Activated T-cell treated with anti-CD3 and anti-CD28 coated beads, Interleukin-2, amount 50 U/mL, for 4 hours (primary cell): ENCODE data around the gene ARHGAP25. TPM values are rescaled to one million over a fixed set of nuclear protein-coding genes. Genes with fewer than 3 reads are reported as not detected.

Experiments used
- ATAC-seq, 2 donors: fragments of 200-7000 bp; cut with Tn5 transposase; one replicate each; pipeline ENCODE4 v1.10.0; 2021
- DNase-seq: peaks from one replicate; pipeline ENCODE4 v3.0.0-alpha.2; 2020
- H3K27me3 Mint-ChIP-seq: one replicate; pipeline ENCODE4 v1.8.0; 2021; ENCODE audit warnings: low read depth, mixed read lengths
- H3K36me3 Mint-ChIP-seq: one replicate; pipeline ENCODE4 v1.8.0; 2022; ENCODE audit warnings: mixed read lengths; ENCODE audit not compliant: insufficient read depth
- H3K4me1 Mint-ChIP-seq: one replicate; pipeline ENCODE4 v1.8.0; 2021; ENCODE audit warnings: low read depth, mixed read lengths
- H3K4me3 Mint-ChIP-seq: one replicate; pipeline ENCODE4 v1.8.0; 2021; ENCODE audit warnings: mild to moderate bottlenecking, moderate library complexity, mixed read lengths
- H3K9me3 Mint-ChIP-seq: one replicate; pipeline ENCODE4 v1.8.0; 2021; ENCODE audit warnings: mixed read lengths
- total RNA-seq, 3 donors: library from RNA; stranded (reverse); gene quantifications; one replicate each; pipeline ENCODE4 v1.2.1, GENCODE V29; 2021

Gene ARHGAP25
- total RNA-seq, 3 donors from 2014 or later, result 48.6 to 55.7 (median 52.1) TPM

DNA sequence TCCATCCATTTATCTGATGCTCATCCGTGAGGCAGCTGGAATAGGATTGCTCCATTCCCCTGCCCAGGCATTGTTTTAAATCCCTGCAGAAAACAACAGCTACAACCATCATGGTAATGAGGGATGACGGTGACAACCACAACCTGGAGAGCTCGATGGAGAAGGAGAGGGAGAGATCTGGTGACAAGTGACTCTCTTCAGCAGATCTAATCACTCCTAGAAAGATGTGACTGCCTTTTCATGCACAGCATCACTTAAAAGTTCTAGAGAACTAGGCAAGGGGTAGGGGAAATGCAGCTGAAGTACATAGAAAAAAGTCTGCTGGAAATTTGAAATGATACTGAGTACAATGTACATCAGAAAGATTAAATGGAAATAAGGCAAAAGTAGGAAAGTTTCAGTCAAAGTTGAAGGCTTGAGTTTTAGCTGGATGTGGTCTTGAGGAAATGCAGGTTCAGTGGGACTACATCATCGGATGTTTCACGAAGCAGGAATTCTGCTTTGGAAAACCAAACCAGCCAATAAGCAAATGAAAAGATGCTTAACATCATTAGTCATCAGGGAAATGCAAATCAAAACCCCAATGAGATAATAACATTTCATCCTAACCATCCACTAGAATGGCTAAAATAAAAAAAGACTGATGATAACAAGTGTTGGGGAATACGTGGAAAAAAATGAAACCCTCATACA is 6.8 kb upstream of the ARHGAP25 start:
- Mint-ChIP-seq H3K4me1 (peaks cover 74% of the 10 kb centered on the region), H3K9me3 (no peaks in the 10 kb centered on the region), H3K4me3 (peak overlapping the region; percentile 33), H3K36me3 (no peaks in the 10 kb centered on the region), H3K27me3 (no peaks in the 10 kb centered on the region)
- ATAC-seq, result peak in 1 of 2 donors; percentile 16
- DNase-seq, result no peak

DNA sequence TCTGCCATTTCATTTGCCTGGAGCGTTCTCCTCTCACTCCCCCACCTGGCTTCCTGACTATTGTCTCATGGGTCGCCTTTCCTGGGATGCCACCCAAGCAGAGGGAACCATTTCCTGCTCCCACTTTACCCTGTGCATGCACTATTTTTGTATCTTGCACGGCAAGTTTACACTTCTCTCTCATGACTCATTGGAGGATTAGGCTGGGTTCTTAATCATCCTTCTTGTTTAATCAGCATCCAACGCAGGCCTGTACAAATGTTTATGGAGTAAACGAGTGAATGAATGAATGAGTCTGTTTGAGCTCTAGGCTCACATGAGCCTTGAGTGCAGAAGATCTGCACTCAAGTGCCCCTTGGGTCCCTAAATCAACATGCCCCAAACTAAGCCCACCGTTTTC is 3.8 kb upstream of the ARHGAP25 start:
- no peaks in the 10 kb centered on the region for H3K9me3 Mint-ChIP-seq
- no peak overlapping the region for H3K4me3 Mint-ChIP-seq
- DNase-seq, result no peak
- no peak for ATAC-seq
- H3K4me1 Mint-ChIP-seq, result peaks cover 48% of the 10 kb centered on the region
- no peaks in the 10 kb centered on the region for H3K27me3 Mint-ChIP-seq
- H3K36me3 Mint-ChIP-seq, result no peaks in the 10 kb centered on the region

- no peak overlapping the region for H3K4me3 Mint-ChIP-seq
- H3K36me3 Mint-ChIP-seq, result no peaks in the 10 kb centered on the region
- peaks cover 33% of the 10 kb centered on the region for H3K4me1 Mint-ChIP-seq
- no peaks in the 10 kb centered on the region for H3K9me3 Mint-ChIP-seq
- no peak for ATAC-seq
- no peak for DNase-seq
- H3K27me3 Mint-ChIP-seq, result no peaks in the 10 kb centered on the region
Measured at GRCh38 chr2:68732036-68732932, 2.3 kb upstream of the ARHGAP25 start.

GRCh38 chr2:68733365-68733764 is 1.2 kb upstream of the ARHGAP25 start:
- H3K4me1 Mint-ChIP-seq, result peaks cover 34% of the 10 kb centered on the region
- H3K4me3 Mint-ChIP-seq, result no peak overlapping the region
- peaks cover 4% of the 10 kb centered on the region for H3K36me3 Mint-ChIP-seq
- no peaks in the 10 kb centered on the region for H3K27me3 Mint-ChIP-seq
- DNase-seq (no peak), ATAC-seq (no peak)
- no peaks in the 10 kb centered on the region for H3K9me3 Mint-ChIP-seq

DNA sequence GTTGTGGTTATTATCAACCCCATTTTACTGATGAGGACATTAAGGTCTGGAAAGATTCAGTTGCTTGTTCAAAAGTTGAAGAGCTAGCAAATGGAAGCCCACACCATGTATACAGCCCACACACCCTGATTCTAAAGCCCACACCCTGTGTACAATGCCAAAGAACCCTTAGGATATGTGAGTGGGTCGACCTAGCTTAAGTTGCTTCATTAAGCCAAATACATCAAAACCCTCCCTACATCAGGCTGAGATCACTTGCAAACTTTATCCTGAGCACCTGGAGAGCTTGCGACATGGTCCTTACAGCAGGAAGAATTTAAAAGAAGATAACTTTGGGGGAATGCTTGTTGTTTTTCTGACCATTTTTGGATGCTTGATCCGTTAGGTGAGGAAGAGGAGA is 435 bp upstream of the ARHGAP25 start:
- Mint-ChIP-seq H3K4me3 (no peak overlapping the region), H3K9me3 (no peaks in the 10 kb centered on the region), H3K27me3 (no peaks in the 10 kb centered on the region), H3K36me3 (peaks cover 8% of the 10 kb centered on the region), H3K4me1 (peaks cover 37% of the 10 kb centered on the region)
- DNase-seq (no peak), ATAC-seq (peak in 1 of 2 donors; percentile 2)

DNA sequence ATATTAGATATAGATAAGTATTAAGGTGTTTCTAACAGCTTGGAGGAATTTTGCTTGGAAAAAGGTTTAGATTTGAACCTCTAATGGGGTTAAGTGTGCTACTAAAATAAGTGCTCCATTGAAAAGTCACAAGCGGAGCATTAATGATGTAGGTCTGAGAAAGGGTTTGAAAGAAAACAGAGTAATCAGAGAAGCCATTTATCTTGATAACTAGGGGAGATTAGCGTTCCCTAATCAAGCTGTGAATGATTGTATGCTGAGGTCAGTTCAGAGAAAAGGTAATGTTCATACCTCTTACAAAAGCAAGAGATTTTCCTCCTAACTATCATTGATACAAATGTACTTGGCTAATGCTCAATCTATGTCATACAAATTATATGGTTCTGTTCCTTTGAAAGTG is 1.5 kb downstream of the ARHGAP25 start:
- DNase-seq (no peak), ATAC-seq (no peak)
- Mint-ChIP-seq H3K9me3 (no peaks in the 10 kb centered on the region), H3K4me1 (peaks cover 47% of the 10 kb centered on the region), H3K36me3 (peaks cover 18% of the 10 kb centered on the region), H3K27me3 (no peaks in the 10 kb centered on the region), H3K4me3 (no peak overlapping the region)

- peak; percentile 23 to 39 for ATAC-seq
- no peaks in the 10 kb centered on the region for H3K27me3 Mint-ChIP-seq
- no peaks in the 10 kb centered on the region for H3K9me3 Mint-ChIP-seq
- peaks cover 51% of the 10 kb centered on the region for H3K4me1 Mint-ChIP-seq
- H3K36me3 Mint-ChIP-seq, result peaks cover 19% of the 10 kb centered on the region
- DNase-seq, result peak; percentile 44
- H3K4me3 Mint-ChIP-seq, result no peak overlapping the region
Measured at GRCh38 chr2:68737711-68738110, 3.1 kb downstream of the ARHGAP25 start.

GRCh38 chr2:68738906-68739594 is 4.4 kb downstream of the ARHGAP25 start:
- Mint-ChIP-seq H3K4me1 (peaks cover 64% of the 10 kb centered on the region), H3K36me3 (peaks cover 26% of the 10 kb centered on the region), H3K9me3 (no peaks in the 10 kb centered on the region), H3K4me3 (no peak overlapping the region), H3K27me3 (no peaks in the 10 kb centered on the region)
- DNase-seq (no peak), ATAC-seq (no peak)

- Mint-ChIP-seq H3K36me3 (peaks cover 31% of the 10 kb centered on the region), H3K9me3 (no peaks in the 10 kb centered on the region), H3K27me3 (no peaks in the 10 kb centered on the region), H3K4me1 (peaks cover 71% of the 10 kb centered on the region), H3K4me3 (no peak overlapping the region)
- DNase-seq, result no peak
- ATAC-seq, result no peak
Measured at GRCh38 chr2:68739595-68740399, 5.2 kb downstream of the ARHGAP25 start.

GRCh38 chr2:68740400-68740914 is 5.8 kb downstream of the ARHGAP25 start:
- Mint-ChIP-seq H3K9me3 (no peaks in the 10 kb centered on the region), H3K4me1 (peaks cover 78% of the 10 kb centered on the region), H3K27me3 (no peaks in the 10 kb centered on the region), H3K36me3 (peaks cover 35% of the 10 kb centered on the region), H3K4me3 (no peak overlapping the region)
- no peak for DNase-seq
- peak; percentile 27 to 45 for ATAC-seq

DNA sequence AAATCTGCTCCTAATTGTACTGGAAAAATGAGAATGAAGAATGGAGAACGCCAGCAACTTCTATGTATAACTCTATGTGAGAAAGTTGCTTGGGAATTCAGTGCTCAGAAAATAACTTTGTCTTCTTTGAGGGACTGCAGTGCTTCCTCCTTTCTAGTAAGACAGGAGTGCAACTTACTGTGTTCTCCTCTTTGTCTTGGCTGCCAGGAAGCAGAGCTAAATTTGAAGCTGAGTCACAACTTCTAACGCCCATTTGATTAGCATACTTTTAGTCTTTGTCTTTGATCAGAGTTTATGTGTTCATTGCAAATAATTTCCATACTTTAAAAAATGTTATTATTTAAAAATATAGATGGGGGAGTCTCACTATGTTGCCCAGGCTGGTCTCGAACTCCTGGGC is 6.6 kb downstream of the ARHGAP25 start:
- H3K27me3 Mint-ChIP-seq, result no peaks in the 10 kb centered on the region
- DNase-seq (no peak), ATAC-seq (peak in 1 of 2 donors; percentile 23)
- peaks cover 86% of the 10 kb centered on the region for H3K4me1 Mint-ChIP-seq
- no peak overlapping the region for H3K4me3 Mint-ChIP-seq
- no peaks in the 10 kb centered on the region for H3K9me3 Mint-ChIP-seq
- peaks cover 43% of the 10 kb centered on the region for H3K36me3 Mint-ChIP-seq

GRCh38 chr2:68741805-68742306 is 7.2 kb downstream of the ARHGAP25 start:
- peak; percentile 61 to 69 for ATAC-seq
- DNase-seq, result no peak
- H3K9me3 Mint-ChIP-seq, result no peaks in the 10 kb centered on the region
- peaks cover 91% of the 10 kb centered on the region for H3K4me1 Mint-ChIP-seq
- peaks cover 45% of the 10 kb centered on the region for H3K36me3 Mint-ChIP-seq
- no peaks in the 10 kb centered on the region for H3K27me3 Mint-ChIP-seq
- peak overlapping the region; percentile 69 for H3K4me3 Mint-ChIP-seq

DNA sequence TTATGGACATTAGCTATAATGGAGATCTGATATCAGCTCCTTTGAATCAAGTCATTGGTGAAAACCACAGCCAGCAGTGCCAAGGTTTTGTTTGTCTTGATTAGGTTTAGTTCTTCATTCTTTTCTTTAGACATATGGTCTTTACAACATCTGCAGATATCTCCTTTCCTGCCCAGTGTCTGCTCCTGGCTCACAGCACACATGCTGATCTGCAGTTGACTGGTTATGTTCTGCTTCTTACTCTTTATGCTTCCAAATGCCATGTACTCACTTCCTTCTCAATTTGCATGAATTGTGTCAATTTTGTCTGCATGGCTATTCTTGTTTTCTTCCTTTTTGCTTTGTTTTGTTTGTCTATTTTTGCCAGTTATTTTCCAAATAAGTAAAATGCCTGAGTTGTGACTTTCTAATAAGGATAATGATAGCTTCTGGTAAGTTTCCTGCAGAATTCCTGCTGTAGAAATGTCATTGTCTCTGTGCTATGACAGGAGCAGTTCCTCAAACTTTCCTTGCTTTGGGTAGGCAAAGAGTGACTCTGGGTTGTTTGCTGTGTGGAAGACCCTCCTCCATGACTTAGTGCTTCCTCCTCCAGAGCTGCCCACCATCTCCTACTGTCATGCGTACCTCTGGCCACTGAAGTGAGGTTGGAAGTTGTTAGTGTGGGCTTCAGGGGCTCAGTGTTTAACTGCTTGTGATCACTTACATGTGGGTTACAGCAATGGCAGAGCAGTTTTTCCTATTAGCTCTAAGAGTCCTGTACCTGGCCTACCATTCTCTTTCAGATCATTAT is 8.2 kb downstream of the ARHGAP25 start:
- no peaks in the 10 kb centered on the region for H3K9me3 Mint-ChIP-seq
- peaks cover 49% of the 10 kb centered on the region for H3K36me3 Mint-ChIP-seq
- no peak for DNase-seq
- ATAC-seq, result no peak
- H3K27me3 Mint-ChIP-seq, result no peaks in the 10 kb centered on the region
- peak overlapping the region; percentile 68 for H3K4me3 Mint-ChIP-seq
- peaks cover 95% of the 10 kb centered on the region for H3K4me1 Mint-ChIP-seq
